SK-N-SH treated with all-trans-retinoic acid at 6 μM for 48 hours (cell line): ENCODE measurements around the gene STOML1.

Source experiments
- ESRRG ChIP-seq: fragments of 250-450 bp; sonication (Bioruptor Pico); IDR thresholded peaks from 2 replicates; pipeline ENCODE4 v1.6.1; 2021; ENCODE audit warnings: mild to moderate bottlenecking
- GLIS3 ChIP-seq: fragments of 250-450 bp; sonication (Bioruptor Pico); IDR thresholded peaks from 2 replicates; pipeline ENCODE4 v1.5.0; 2020; ENCODE audit warnings: mild to moderate bottlenecking, moderate library complexity
- ZNF70 ChIP-seq: fragments of 450-650 bp; formaldehyde crosslinking; IDR thresholded peaks from 2 replicates; pipeline ENCODE4 v1.5.0; 2020; ENCODE audit warnings: mild to moderate bottlenecking, moderate library complexity
- TF ChIP-seq, protein P1 (sequence below): fragments of 250-450 bp; sonication (Bioruptor Pico); IDR thresholded peaks from 2 replicates; pipeline ENCODE4 v1.5.0; 2020; ENCODE audit warnings: mild to moderate bottlenecking, moderate library complexity

DNA sequence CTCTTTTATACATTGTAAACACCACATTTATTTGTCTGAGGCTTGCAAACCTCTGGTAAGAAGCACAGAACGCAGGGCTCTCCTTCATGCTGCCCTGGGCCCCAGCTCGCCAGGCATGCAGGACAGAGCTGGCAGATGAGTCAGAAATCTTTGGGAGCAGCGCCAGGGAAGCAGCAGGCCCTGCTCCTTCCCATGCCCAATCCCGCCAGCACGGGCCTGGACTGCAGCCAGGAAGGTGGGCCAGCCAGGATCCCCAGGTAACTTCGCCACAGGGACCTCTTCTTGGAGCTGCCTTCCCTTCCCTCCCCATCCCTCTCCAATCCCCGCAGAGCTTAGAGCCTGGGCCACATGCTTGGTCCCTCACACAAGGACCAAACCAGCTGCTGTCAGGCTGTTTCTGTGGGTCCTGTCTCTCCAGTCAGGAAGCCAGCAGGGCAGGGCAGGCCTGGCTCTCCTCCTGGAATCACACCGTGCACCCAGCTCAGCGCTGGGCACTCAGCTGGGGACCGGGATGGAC, 8.8 kb downstream of the STOML1 start:
- no peak for TF ChIP-seq ZNF70 (CRISPR knock-in tag)
- TF ChIP-seq GLIS3 (CRISPR knock-in tag) = no peak
- no peak for TF ChIP-seq ESRRG (CRISPR knock-in tag)
- TF ChIP-seq, protein P1, sequence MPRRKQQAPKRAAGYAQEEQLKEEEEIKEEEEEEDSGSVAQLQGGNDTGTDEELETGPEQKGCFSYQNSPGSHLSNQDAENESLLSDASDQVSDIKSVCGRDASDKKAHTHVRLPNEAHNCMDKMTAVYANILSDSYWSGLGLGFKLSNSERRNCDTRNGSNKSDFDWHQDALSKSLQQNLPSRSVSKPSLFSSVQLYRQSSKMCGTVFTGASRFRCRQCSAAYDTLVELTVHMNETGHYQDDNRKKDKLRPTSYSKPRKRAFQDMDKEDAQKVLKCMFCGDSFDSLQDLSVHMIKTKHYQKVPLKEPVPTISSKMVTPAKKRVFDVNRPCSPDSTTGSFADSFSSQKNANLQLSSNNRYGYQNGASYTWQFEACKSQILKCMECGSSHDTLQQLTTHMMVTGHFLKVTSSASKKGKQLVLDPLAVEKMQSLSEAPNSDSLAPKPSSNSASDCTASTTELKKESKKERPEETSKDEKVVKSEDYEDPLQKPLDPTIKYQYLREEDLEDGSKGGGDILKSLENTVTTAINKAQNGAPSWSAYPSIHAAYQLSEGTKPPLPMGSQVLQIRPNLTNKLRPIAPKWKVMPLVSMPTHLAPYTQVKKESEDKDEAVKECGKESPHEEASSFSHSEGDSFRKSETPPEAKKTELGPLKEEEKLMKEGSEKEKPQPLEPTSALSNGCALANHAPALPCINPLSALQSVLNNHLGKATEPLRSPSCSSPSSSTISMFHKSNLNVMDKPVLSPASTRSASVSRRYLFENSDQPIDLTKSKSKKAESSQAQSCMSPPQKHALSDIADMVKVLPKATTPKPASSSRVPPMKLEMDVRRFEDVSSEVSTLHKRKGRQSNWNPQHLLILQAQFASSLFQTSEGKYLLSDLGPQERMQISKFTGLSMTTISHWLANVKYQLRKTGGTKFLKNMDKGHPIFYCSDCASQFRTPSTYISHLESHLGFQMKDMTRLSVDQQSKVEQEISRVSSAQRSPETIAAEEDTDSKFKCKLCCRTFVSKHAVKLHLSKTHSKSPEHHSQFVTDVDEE = no peak
